Forelimb muscle (tissue), 1 donor: Measurements from ENCODE around the gene GRIA3. TPM values are rescaled to one million over a fixed set of nuclear protein-coding genes. Genes with fewer than 3 reads are reported as not detected.
"Not testable (repeated sequence)": the region's sequence is repeated elsewhere in the genome, so short reads cannot be mapped to it uniquely, and the experiment has no call there.

Experiments
- DNase-seq: peaks from one replicate; pipeline ENCODE4 v3.0.0-alpha.2; 2013; ENCODE audit warnings: low read depth
- polyA plus RNA-seq: library from polyadenylated mRNA; unstranded; fragments of 120-200 nt; gene quantifications from one replicate; pipeline ENCODE4 v1.2.1, GENCODE V29; 2013; ENCODE audit not compliant: insufficient read length

Gene GRIA3
- polyA plus RNA-seq, 1 donor, result 2.0 TPM

GRCh38 chrX:123455693-123456092, 271.6 kb downstream of the GRIA3 start:
- DNase-seq, result no peak

GRCh38 chrX:123464709-123465108, 280.6 kb downstream of the GRIA3 start:
- no peak for DNase-seq

GRCh38 chrX:123468481-123468880, 284.4 kb downstream of the GRIA3 start:
- DNase-seq, result no peak

GRCh38 chrX:123475068-123475724, 291.1 kb downstream of the GRIA3 start:
- DNase-seq, result no peak

- DNase-seq, result no peak
Measured at GRCh38 chrX:123476611-123477219, 292.6 kb downstream of the GRIA3 start.

GRCh38 chrX:123477673-123478072, 293.6 kb downstream of the GRIA3 start:
- DNase-seq, result no peak

- no peak for DNase-seq
Measured at GRCh38 chrX:123481913-123482851, 298.1 kb downstream of the GRIA3 start.

- DNase-seq, result no peak
Measured at GRCh38 chrX:123486297-123486696, 302.2 kb downstream of the GRIA3 start.

- no peak for DNase-seq
Measured at GRCh38 chrX:123487236-123487635, 303.2 kb downstream of the GRIA3 start.

- DNase-seq, result no peak
Measured at GRCh38 chrX:123487669-123488068, 303.6 kb downstream of the GRIA3 start.

- no peak for DNase-seq
Measured at GRCh38 chrX:123489011-123489410, 304.9 kb downstream of the GRIA3 start.

- DNase-seq, result no peak
Measured at GRCh38 chrX:123493857-123494256, 309.8 kb downstream of the GRIA3 start.

GRCh38 chrX:123499787-123500186, 315.7 kb downstream of the GRIA3 start:
- no peak for DNase-seq

GRCh38 chrX:123504047-123504446, 320.0 kb downstream of the GRIA3 start:
- no peak for DNase-seq

- no peak for DNase-seq
Measured at GRCh38 chrX:123504630-123505270, 320.7 kb downstream of the GRIA3 start.

- no peak for DNase-seq
Measured at GRCh38 chrX:123513585-123514278, 329.7 kb downstream of the GRIA3 start.

- not testable (repeated sequence) for DNase-seq
Measured at GRCh38 chrX:123514279-123514640, 330.2 kb downstream of the GRIA3 start.

- DNase-seq, result peak; percentile 51
Measured at GRCh38 chrX:123518791-123519190, 334.7 kb downstream of the GRIA3 start.

- no peak for DNase-seq
Measured at GRCh38 chrX:123525123-123525725, 341.1 kb downstream of the GRIA3 start.

- not testable (repeated sequence) for DNase-seq
Measured at GRCh38 chrX:123530726-123531125, 346.6 kb downstream of the GRIA3 start.
